ENCODE data around the gene NEURL3.

DNA sequence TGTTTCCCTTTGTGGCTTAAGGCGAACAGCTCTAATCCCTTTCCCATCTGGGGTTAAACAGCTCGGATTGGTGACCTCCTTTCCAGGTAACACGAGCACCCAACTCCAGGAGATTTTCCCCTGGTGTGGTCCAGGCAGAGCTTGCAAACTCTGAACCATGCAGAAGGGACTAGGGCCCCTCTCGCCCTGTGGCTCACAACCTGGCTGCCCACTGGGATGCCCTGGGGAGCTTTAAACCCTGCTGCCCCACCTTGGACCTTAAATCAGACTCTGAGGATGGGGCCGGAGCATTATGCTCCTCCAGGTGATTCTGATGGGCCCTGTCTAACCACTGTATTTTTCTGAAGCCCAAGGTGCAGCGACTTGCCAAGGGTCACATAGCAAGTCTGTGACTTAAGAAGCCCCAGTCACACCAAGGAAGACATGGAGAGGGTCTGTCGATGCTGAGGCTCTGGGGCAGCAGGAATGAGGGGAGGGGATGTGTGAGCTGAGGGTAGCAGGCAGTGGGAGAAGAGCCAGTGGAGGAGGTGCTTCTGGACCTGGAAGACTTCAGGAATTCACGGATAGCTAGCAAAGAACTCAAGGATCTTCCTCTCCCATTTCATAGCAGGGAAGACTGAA lies 37.3 kb upstream of the NEURL3 start:
- TF ChIP-seq GATA2 (IDR thresholded peaks at IDR 0.05; ENCODE audit: low read depth, low read length) (no peak), GATA3 (IDR thresholded peaks at IDR 0.05; ENCODE audit: low read depth, low read length) (no peak)

All from SH-SY5Y (cell line).